Endothelial cell of umbilical vein (primary cell): ENCODE data around the gene TECPR2.

ENCODE experiments used
- CTCF ChIP-seq, 2 donors: IDR thresholded peaks; 1 replicate in 1 of 2; 2 replicates in 1 of 2; pipeline ENCODE4 v1.5.1; 2011; ENCODE audit warnings: low read length in 2 of 2, mild to moderate bottlenecking in 2 of 2, moderate library complexity in 2 of 2, control low read depth in 1 of 2, inconsistent platforms in 1 of 2, low read depth in 1 of 2; ENCODE audit not compliant: insufficient read depth in 1 of 2; ENCODE audit errors: extremely low read depth in 1 of 2
- EZH2 ChIP-seq: IDR thresholded peaks from 2 replicates; pipeline ENCODE4 v1.6.1; 2012; ENCODE audit warnings: borderline replicate concordance, low read depth, mild to moderate bottlenecking, moderate library complexity, low read length, inconsistent platforms; ENCODE audit not compliant: severe bottlenecking
- GATA2 ChIP-seq: IDR thresholded peaks from 2 replicates; pipeline ENCODE4 v1.7.0; 2011; ENCODE audit warnings: low read depth, mild to moderate bottlenecking, moderate library complexity, mixed read lengths, low read length; ENCODE audit not compliant: insufficient read length, insufficient read depth
- POLR2A ChIP-seq: IDR thresholded peaks from 2 replicates; pipeline ENCODE4 v1.6.1; 2012; ENCODE audit warnings: low read depth, mild to moderate bottlenecking, control low read depth, low read length

GRCh38 chr14:102370305-102370809, 7.6 kb downstream of the TECPR2 start:
- TF ChIP-seq EZH2 (no peak), GATA2 (no peak), CTCF (IDR thresholded peaks at IDR 0.05; ENCODE audit: extremely low read depth in 1 of 2, insufficient read depth in 1 of 2, low read depth in 1 of 2, low read length in 2 of 2) (no peak), POLR2A (no peak)
